ENCODE data around the gene DCTN3.

The DCTN3 gene

DNA sequence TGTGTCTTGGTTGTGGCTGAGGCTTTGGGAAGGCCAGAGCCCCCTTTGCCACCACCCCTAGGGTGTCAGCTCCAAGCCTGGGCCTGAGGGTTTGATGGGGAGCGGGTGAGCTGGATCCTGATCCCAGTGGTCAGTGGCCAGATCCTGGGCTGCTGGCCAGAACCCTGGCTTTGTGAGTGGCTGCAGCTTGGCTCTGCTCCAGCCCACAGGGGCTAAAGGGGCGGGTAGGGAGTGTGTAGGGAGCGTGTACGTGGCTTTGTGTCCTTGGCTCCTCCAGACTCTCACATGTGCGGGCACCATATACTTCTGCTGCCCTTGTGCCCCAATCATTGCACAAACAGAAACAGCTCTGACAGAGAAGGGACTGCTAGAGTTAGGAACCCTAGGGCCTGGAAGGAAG, 30.5 kb upstream of the DCTN3 start:
- Histone ChIP-seq H3K4me3 (replicated peaks; ENCODE audit: insufficient read depth, low read length) (no peak overlapping the region), H3K27me3 (ENCODE audit: insufficient read depth, poor library complexity, severe bottlenecking) (no peaks in the 10 kb centered on the region), H3K27ac (replicated peaks) (no peak overlapping the region)
- DNase-seq (ENCODE audit: low read depth in 1 of 2, low spot score in 1 of 2): no peak
- no peak for TF ChIP-seq CTCF (IDR thresholded peaks at IDR 0.05; ENCODE audit: insufficient read depth, low read length)
- TF ChIP-seq GABPA (IDR thresholded peaks at IDR 0.05; ENCODE audit: low read depth): no peak
- TF ChIP-seq SPI1 (IDR thresholded peaks at IDR 0.05; ENCODE audit: borderline replicate concordance, low read depth): no peak
- no peak for TF ChIP-seq REST (IDR thresholded peaks at IDR 0.05; ENCODE audit: insufficient replicate concordance, low read depth)
- TF ChIP-seq POLR2AphosphoS5 (IDR thresholded peaks at IDR 0.05; ENCODE audit: low read depth): no peak

DNA sequence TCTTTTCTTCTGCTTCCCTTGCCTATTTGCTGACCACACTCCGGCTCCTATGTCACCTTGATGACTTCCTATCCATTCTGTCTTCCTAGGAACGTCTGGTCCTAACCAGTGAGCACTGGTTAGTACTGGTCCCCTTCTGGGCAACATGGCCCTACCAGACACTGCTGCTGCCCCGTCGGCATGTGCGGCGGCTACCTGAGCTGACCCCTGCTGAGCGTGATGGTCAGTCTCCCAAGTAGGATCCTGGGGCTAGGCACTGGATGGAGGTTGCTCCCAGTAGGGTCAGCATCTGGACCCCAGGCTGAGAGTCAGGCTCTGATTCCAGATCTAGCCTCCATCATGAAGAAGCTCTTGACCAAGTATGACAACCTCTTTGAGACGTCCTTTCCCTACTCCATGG, 28.4 kb upstream of the DCTN3 start:
- TF ChIP-seq SPI1 (IDR thresholded peaks at IDR 0.05; ENCODE audit: borderline replicate concordance, low read depth) (no peak), POLR2AphosphoS5 (IDR thresholded peaks at IDR 0.05; ENCODE audit: low read depth) (no peak), REST (IDR thresholded peaks at IDR 0.05; ENCODE audit: insufficient replicate concordance, low read depth) (no peak), CTCF (IDR thresholded peaks at IDR 0.05; ENCODE audit: insufficient read depth, low read length) (no peak), GABPA (IDR thresholded peaks at IDR 0.05; ENCODE audit: low read depth) (no peak)
- no peak for DNase-seq (ENCODE audit: low read depth in 1 of 2, low spot score in 1 of 2)
- Histone ChIP-seq H3K27ac (replicated peaks) (no peak overlapping the region), H3K27me3 (ENCODE audit: insufficient read depth, poor library complexity, severe bottlenecking) (no peaks in the 10 kb centered on the region), H3K4me3 (replicated peaks; ENCODE audit: insufficient read depth, low read length) (no peak overlapping the region)

- Histone ChIP-seq H3K27ac (replicated peaks) (no peak overlapping the region), H3K27me3 (ENCODE audit: insufficient read depth, poor library complexity, severe bottlenecking) (no peaks in the 10 kb centered on the region), H3K4me3 (replicated peaks; ENCODE audit: insufficient read depth, low read length) (peak overlapping the region; percentile 72)
- TF ChIP-seq GABPA (IDR thresholded peaks at IDR 0.05; ENCODE audit: low read depth) (no peak), SPI1 (IDR thresholded peaks at IDR 0.05; ENCODE audit: borderline replicate concordance, low read depth) (no peak), CTCF (IDR thresholded peaks at IDR 0.05; ENCODE audit: insufficient read depth, low read length) (no peak), POLR2AphosphoS5 (IDR thresholded peaks at IDR 0.05; ENCODE audit: low read depth) (no peak), REST (IDR thresholded peaks at IDR 0.05; ENCODE audit: insufficient replicate concordance, low read depth) (no peak)
- DNase-seq (ENCODE audit: low read depth in 1 of 2, low spot score in 1 of 2): no peak
Measured at GRCh38 chr9:34647651-34648050, 27.4 kb upstream of the DCTN3 start.

Data from HL-60 (cell line).